ENCODE measurements around the gene DBNDD1.

- TF ChIP-seq POLR2A (IDR thresholded peaks at IDR 0.05; ENCODE audit: low read depth) (no peak), CTCF (IDR thresholded peaks at IDR 0.05) (no peak), POLR2AphosphoS5 (IDR thresholded peaks at IDR 0.05) (no peak)
Observed at GRCh38 chr16:90018297-90018651, 982 bp downstream of the DBNDD1 start.
